NT2/D1 (cell line): Measurements from ENCODE around the gene FBXO38.

Experiments
- DNase-seq: peaks from one replicate; pipeline ENCODE4 v3.0.0-alpha.2; 2011; ENCODE audit warnings: low read depth, low spot score
- H3K27me3 ChIP-seq: 2 replicates; pipeline ENCODE4 v1.6.0; 2011; ENCODE audit warnings: mild to moderate bottlenecking; ENCODE audit not compliant: insufficient read length, insufficient read depth
- H3K36me3 ChIP-seq: 2 replicates; pipeline ENCODE4 v1.6.1; 2011; ENCODE audit warnings: mild to moderate bottlenecking, low read length, mixed read lengths; ENCODE audit not compliant: insufficient read depth, insufficient read length
- H3K4me1 ChIP-seq: 2 replicates; pipeline ENCODE4 v1.5.1; 2011; ENCODE audit not compliant: insufficient read depth, insufficient read length
- H3K4me3 ChIP-seq: 2 replicates; pipeline ENCODE4 v1.5.1; 2011; ENCODE audit warnings: low read depth; ENCODE audit not compliant: insufficient read length
- H3K9ac ChIP-seq: 2 replicates; pipeline ENCODE4 v1.6.0; 2011; ENCODE audit warnings: low read depth; ENCODE audit not compliant: insufficient read length
- H3K9me3 ChIP-seq: 2 replicates; pipeline ENCODE4 v1.5.1; 2011; ENCODE audit warnings: mild to moderate bottlenecking, low read length; ENCODE audit not compliant: insufficient read depth
- SUZ12 ChIP-seq: IDR thresholded peaks from 2 replicates; pipeline ENCODE4 v1.6.1; 2011; ENCODE audit not compliant: insufficient read length, insufficient read depth; ENCODE audit errors: extremely low read depth
- YY1 ChIP-seq: IDR thresholded peaks from 2 replicates; pipeline ENCODE4 v1.6.1; 2011; ENCODE audit not compliant: insufficient read length, insufficient read depth
- ZNF274 ChIP-seq: IDR thresholded peaks from 2 replicates; pipeline ENCODE4 v1.6.1; 2011; ENCODE audit warnings: mild to moderate bottlenecking, low read depth, low read length

The FBXO38 gene

DNA sequence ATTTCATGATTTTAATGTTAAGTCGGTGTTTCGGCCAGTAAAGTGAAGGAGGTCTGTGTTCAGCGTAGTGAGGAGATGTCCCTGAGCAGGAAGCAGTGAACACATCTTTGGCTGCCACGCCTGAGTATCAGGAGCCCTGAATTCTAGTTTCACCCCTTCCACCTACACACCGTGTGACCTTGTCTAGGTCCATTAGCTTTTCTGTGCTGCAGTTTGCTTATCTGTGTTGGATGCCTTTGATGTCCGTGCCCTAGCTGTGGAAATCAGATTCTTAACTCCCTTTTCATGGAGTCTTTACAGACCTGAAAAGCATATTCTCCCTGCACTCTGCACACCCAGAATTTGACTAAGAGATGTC, 601 bp downstream of the FBXO38 start:
- Histone ChIP-seq H3K27me3 (no peaks in the 10 kb centered on the region), H3K9me3 (no peaks in the 10 kb centered on the region), H3K9ac (peak overlapping the region; percentile 97), H3K4me1 (no peaks in the 10 kb centered on the region), H3K4me3 (peak overlapping the region; percentile 86), H3K36me3 (peaks cover 15% of the 10 kb centered on the region)
- TF ChIP-seq SUZ12 (no peak), YY1 (no peak), ZNF274 (no peak)
- no peak for DNase-seq

DNA sequence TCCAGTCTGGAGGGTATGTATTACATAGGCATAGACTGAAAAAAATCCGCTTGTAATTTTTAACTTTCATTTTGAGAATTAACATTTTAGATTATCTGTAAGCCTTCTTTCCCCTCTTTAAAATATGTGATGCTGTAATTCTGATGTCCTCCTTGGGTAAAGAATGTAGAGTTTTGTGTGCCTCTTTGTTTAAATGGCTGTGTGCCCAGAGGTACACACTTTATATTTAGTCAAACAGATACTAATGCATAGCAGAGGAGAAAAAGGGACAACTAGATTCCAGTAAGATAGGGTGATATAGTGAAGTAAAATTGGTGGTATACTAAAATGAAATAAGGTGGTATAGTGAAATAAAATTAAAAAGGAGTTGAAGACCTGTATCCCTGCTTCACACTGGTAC, 1.3 kb downstream of the FBXO38 start:
- Histone ChIP-seq H3K36me3 (peaks cover 15% of the 10 kb centered on the region), H3K27me3 (no peaks in the 10 kb centered on the region), H3K4me3 (peak overlapping the region; percentile 86), H3K9ac (no peak overlapping the region), H3K4me1 (no peaks in the 10 kb centered on the region), H3K9me3 (no peaks in the 10 kb centered on the region)
- DNase-seq: no peak
- TF ChIP-seq SUZ12 (no peak), ZNF274 (no peak), YY1 (no peak)

GRCh38 chr5:148386041-148386440, 2.3 kb downstream of the FBXO38 start:
- TF ChIP-seq SUZ12 (no peak), YY1 (no peak), ZNF274 (no peak)
- Histone ChIP-seq H3K36me3 (peaks cover 15% of the 10 kb centered on the region), H3K27me3 (no peaks in the 10 kb centered on the region), H3K9ac (no peak overlapping the region), H3K4me1 (no peaks in the 10 kb centered on the region), H3K4me3 (no peak overlapping the region), H3K9me3 (no peaks in the 10 kb centered on the region)
- no peak for DNase-seq

GRCh38 chr5:148387325-148387724, 3.6 kb downstream of the FBXO38 start:
- H3K9me3 ChIP-seq: no peaks in the 10 kb centered on the region
- H3K36me3 ChIP-seq: peaks cover 18% of the 10 kb centered on the region
- no peak overlapping the region for H3K4me3 ChIP-seq
- no peak for DNase-seq
- TF ChIP-seq SUZ12: no peak
- no peak for TF ChIP-seq YY1
- TF ChIP-seq ZNF274: no peak
- no peaks in the 10 kb centered on the region for H3K4me1 ChIP-seq
- H3K27me3 ChIP-seq: no peaks in the 10 kb centered on the region
- H3K9ac ChIP-seq: no peak overlapping the region

GRCh38 chr5:148388696-148389095, 4.9 kb downstream of the FBXO38 start:
- TF ChIP-seq YY1: no peak
- TF ChIP-seq SUZ12: no peak
- no peak for TF ChIP-seq ZNF274
- Histone ChIP-seq H3K36me3 (peaks cover 18% of the 10 kb centered on the region), H3K9ac (no peak overlapping the region), H3K4me1 (no peaks in the 10 kb centered on the region), H3K4me3 (no peak overlapping the region), H3K9me3 (no peaks in the 10 kb centered on the region), H3K27me3 (no peaks in the 10 kb centered on the region)
- no peak for DNase-seq

DNA sequence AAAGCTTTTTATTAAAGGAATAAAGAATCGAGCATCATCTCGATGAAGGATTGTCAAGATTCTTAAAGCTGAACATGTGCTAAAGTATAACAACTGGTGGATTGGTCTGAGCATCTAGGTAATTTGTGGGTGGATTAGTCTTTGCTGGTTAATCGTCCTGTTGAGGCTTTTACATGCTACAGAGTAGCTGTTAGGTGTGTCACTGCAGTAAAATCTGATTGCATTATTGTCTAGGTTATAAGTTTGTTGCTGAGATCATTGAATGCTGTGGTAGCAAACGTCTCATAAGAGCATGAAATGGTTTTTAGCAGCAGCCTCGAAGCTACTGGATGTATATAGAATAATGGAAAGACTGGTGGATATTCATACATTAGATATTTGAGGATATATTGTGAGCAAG, 7.2 kb downstream of the FBXO38 start:
- Histone ChIP-seq H3K9ac (no peak overlapping the region), H3K4me3 (no peak overlapping the region)
- TF ChIP-seq SUZ12 (no peak), ZNF274 (no peak), YY1 (no peak)

DNA sequence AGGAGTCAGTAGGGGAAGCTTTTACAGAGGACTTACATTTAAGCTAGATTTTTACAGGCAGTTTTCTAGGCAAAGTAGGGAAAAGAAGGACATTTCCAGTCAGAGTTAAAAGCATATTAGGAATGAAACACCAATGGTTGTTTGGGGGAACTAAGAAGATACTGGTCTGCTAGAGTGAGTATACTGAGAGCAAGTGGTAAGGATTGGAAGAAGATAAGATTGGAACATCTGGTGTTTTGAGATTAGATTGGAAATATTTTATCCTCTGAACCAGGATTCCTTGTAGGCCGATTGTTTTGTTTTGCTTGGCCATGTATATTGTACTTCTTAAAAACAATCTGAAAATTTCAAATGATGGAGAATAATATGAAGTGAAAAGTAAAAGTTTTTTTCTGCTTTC, 7.7 kb downstream of the FBXO38 start:
- Histone ChIP-seq H3K9me3 (no peaks in the 10 kb centered on the region), H3K27me3 (no peaks in the 10 kb centered on the region), H3K4me1 (no peaks in the 10 kb centered on the region), H3K36me3 (peaks cover 36% of the 10 kb centered on the region), H3K9ac (no peak overlapping the region), H3K4me3 (no peak overlapping the region)
- TF ChIP-seq SUZ12 (no peak), YY1 (no peak), ZNF274 (no peak)
- DNase-seq: no peak

More for the DNA sequence above, 7.2 kb downstream of the FBXO38 start:
- Histone ChIP-seq H3K27me3 (no peaks in the 10 kb centered on the region), H3K4me1 (no peaks in the 10 kb centered on the region), H3K36me3 (peaks cover 33% of the 10 kb centered on the region), H3K9me3 (no peaks in the 10 kb centered on the region)
- DNase-seq: no peak

DNA sequence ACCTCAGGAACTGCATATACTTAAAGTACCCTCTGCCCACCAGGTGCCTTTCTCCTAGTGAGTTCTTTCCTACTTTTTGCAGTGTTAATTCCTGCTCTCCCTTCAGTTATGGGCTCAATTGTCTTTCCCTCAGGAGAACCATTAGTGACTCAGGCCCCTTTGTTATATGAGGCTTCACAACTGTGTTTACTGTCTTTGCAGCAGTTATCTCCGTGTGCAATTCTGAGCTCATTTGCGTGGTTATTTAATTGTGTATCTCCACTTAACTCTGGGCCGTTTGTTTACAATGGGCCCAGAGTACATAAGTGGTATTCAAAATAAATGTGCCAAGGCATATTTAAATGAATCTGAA, 9.6 kb downstream of the FBXO38 start:
- TF ChIP-seq YY1: no peak
- TF ChIP-seq ZNF274: no peak
- no peak for TF ChIP-seq SUZ12
- H3K4me1 ChIP-seq: no peaks in the 10 kb centered on the region
- no peaks in the 10 kb centered on the region for H3K27me3 ChIP-seq
- H3K9me3 ChIP-seq: no peaks in the 10 kb centered on the region
- peak; percentile 39 for DNase-seq
- no peak overlapping the region for H3K9ac ChIP-seq
- H3K36me3 ChIP-seq: peaks cover 35% of the 10 kb centered on the region
- H3K4me3 ChIP-seq: no peak overlapping the region
